Right lung (tissue), 5 donors: ENCODE data around the gene PRAMEF15. TPM values are rescaled to one million over a fixed set of nuclear protein-coding genes. Genes with fewer than 3 reads are reported as not detected.

Experiments
- polyA plus RNA-seq, 5 donors: library from polyadenylated mRNA; unstranded; fragments of 120-200 nt; gene quantifications; one replicate each; pipeline versions ENCODE4 v1.2.1 to v1.2.3, GENCODE V29; 2013; ENCODE audit warnings: inconsistent platforms in 1 of 5, low replicate concordance in 1 of 5; ENCODE audit not compliant: insufficient read length in 5 of 5, insufficient read depth in 1 of 5

The PRAMEF15 gene
- polyA plus RNA-seq, 5 donors: not detected

Other genes starting within 250 kb of the PRAMEF15 start
- gene PRAMEF25, start 244.8 kb upstream of the PRAMEF15 start, polyA plus RNA-seq: not detected
- gene HNRNPCL2, start 198.7 kb upstream of the PRAMEF15 start, polyA plus RNA-seq: under 1 TPM in 4 of 5 donors, not detected in 1; 0.16 to 0.26 (median 0.23) TPM
- gene PRAMEF26, start 159.6 kb upstream of the PRAMEF15 start, polyA plus RNA-seq: not detected
- gene HNRNPCL4, start 149.9 kb upstream of the PRAMEF15 start, polyA plus RNA-seq: under 1 TPM in 2 of 5 donors, not detected in 3; 0.28 to 0.38 TPM
- gene PRAMEF9, start 143.7 kb upstream of the PRAMEF15 start, polyA plus RNA-seq: not detected
- not detected for gene PRAMEF13, start 114.2 kb upstream of the PRAMEF15 start, polyA plus RNA-seq
- not detected for gene PRAMEF18, start 89.4 kb upstream of the PRAMEF15 start, polyA plus RNA-seq
- gene PRAMEF5, start 61.4 kb upstream of the PRAMEF15 start, polyA plus RNA-seq: not detected
- gene PRAMEF8, start 30.4 kb upstream of the PRAMEF15 start, polyA plus RNA-seq: not detected
- not detected for gene PRAMEF33, start 12.0 kb upstream of the PRAMEF15 start, polyA plus RNA-seq
- gene PRAMEF14, start 31.6 kb downstream of the PRAMEF15 start, polyA plus RNA-seq: not detected
- gene PRAMEF19, start 56.4 kb downstream of the PRAMEF15 start, polyA plus RNA-seq: not detected
- gene PRAMEF17, start 74.1 kb downstream of the PRAMEF15 start, polyA plus RNA-seq: not detected
- not detected for gene PRAMEF20, start 94.9 kb downstream of the PRAMEF15 start, polyA plus RNA-seq
- 1 to 10 TPM in 1 of 5 donors, not detected in 4; 1.5 TPM for gene LRRC38, start 198.4 kb downstream of the PRAMEF15 start, polyA plus RNA-seq